OCI-LY1 (cell line): ENCODE measurements around the gene ZNF474.

Experiments used
- H2AFZ ChIP-seq: fragments of 200-600 bp; sonication (generic), shearing (Covaris generic); 2 replicates; pipeline ENCODE4 v1.6.0; 2014; ENCODE audit warnings: antibody characterized with exemption, mild to moderate bottlenecking, low read length
- H3F3A ChIP-seq: fragments of 200-600 bp; sonication (generic), shearing (Covaris generic); 2 replicates; pipeline ENCODE4 v1.6.0; 2014; ENCODE audit warnings: mild to moderate bottlenecking, antibody characterized with exemption, low read length, moderate library complexity; ENCODE audit not compliant: insufficient read depth
- H3K27ac ChIP-seq: fragments of 200-600 bp; sonication (generic); 2 replicates; pipeline ENCODE4 v1.5.1; 2014; ENCODE audit warnings: low read length, mixed run types, mild to moderate bottlenecking, low read depth; ENCODE audit not compliant: poor library complexity, severe bottlenecking
- H3K27me3 ChIP-seq: fragments of 200-600 bp; sonication (generic); 2 replicates; pipeline ENCODE4 v1.6.0; 2014; ENCODE audit warnings: antibody characterized with exemption, mild to moderate bottlenecking, low read length, moderate library complexity; ENCODE audit not compliant: insufficient read depth
- H3K36me3 ChIP-seq: fragments of 200-600 bp; sonication (generic); 2 replicates; pipeline ENCODE4 v1.6.1; 2014; ENCODE audit warnings: mild to moderate bottlenecking, antibody characterized with exemption, low read length, moderate library complexity, mixed read lengths; ENCODE audit not compliant: insufficient read depth
- H3K4me1 ChIP-seq: fragments of 200-600 bp; sonication (generic); 2 replicates; pipeline ENCODE4 v1.5.1; 2014; ENCODE audit warnings: mild to moderate bottlenecking, low read length, moderate library complexity; ENCODE audit not compliant: insufficient read depth, severe bottlenecking
- H3K4me2 ChIP-seq: fragments of 200-600 bp; sonication (generic), shearing (Covaris generic); 2 replicates; pipeline ENCODE4 v1.6.1; 2014; ENCODE audit warnings: low read length
- H3K4me3 ChIP-seq: fragments of 200-600 bp; sonication (generic); 2 replicates; pipeline ENCODE4 v1.5.1; 2014; ENCODE audit warnings: low read length, low read depth, mild to moderate bottlenecking, mixed read lengths; ENCODE audit not compliant: poor library complexity, severe bottlenecking
- H3K79me2 ChIP-seq: fragments of 200-600 bp; shearing (Covaris generic); 2 replicates; pipeline ENCODE4 v1.6.1; 2016; ENCODE audit warnings: mixed run types, low read length, mixed read lengths; ENCODE audit not compliant: insufficient read depth
- H3K9ac ChIP-seq: fragments of 200-600 bp; sonication (generic), shearing (Covaris generic); 2 replicates; pipeline ENCODE4 v1.6.1; 2014; ENCODE audit warnings: mild to moderate bottlenecking, low read length, mixed read lengths
- H3K9me2 ChIP-seq: fragments of 200-600 bp; sonication (generic), shearing (Covaris generic); 2 replicates; pipeline ENCODE4 v1.6.1; 2014; ENCODE audit warnings: low read depth, mild to moderate bottlenecking, low read length, mixed read lengths
- H3K9me3 ChIP-seq: fragments of 200-600 bp; shearing (Covaris generic); 2 replicates; pipeline ENCODE4 v1.6.1; 2014; ENCODE audit warnings: low read length, mixed read lengths
- H4K20me1 ChIP-seq: fragments of 200-600 bp; sonication (generic), shearing (Covaris generic); 2 replicates; pipeline ENCODE4 v1.6.0; 2016; ENCODE audit warnings: mild to moderate bottlenecking, low read length; ENCODE audit not compliant: insufficient read depth
- CTCF ChIP-seq: fragments of 200-600 bp; sonication (generic), shearing (Covaris generic); IDR thresholded peaks from 2 replicates; pipeline ENCODE4 v1.5.1; 2017; ENCODE audit warnings: mild to moderate bottlenecking, antibody characterized with exemption, low read length, moderate library complexity, mixed read lengths
- EZH2 ChIP-seq: fragments of 200-600 bp; sonication (generic), shearing (Covaris generic); IDR thresholded peaks from 2 replicates; pipeline ENCODE4 v1.8.0; 2017; ENCODE audit warnings: borderline replicate concordance, mixed run types, mild to moderate bottlenecking, antibody characterized with exemption, low read length, moderate library complexity, mixed read lengths

ZNF474 gene

DNA sequence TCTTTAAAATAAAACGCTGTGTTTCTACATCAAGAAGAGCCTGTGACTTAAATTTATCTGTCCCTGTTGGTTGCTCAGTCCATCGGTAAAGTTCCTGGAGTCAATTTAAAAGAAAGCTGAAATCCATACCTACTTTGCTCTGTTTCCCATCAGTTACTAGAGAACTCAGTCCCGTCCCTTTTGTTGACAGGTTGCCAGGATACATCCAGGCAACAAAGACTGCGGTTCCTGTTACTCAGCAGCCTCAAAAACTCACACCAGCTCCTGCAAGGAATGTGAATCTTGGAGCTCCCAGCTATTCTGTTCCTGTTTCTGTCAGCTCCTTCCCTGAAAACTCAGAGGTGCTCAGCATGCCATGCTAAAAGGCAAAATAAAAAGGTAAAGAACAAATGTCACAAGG, at the start of gene ZNF474:
Gene ZNF474, plus strand, starts transcription at position 241 of the 400 bp plus-strand sequence. CDS start 22,445 bp downstream, outside the sequence.
- Histone ChIP-seq H3K27ac (no peak within 1 kb of the TSS), H4K20me1 (no peaks in the 10 kb centered on the region), H3K36me3 (no peaks in the 10 kb centered on the region), H3K9ac (no peak within 1 kb of the TSS), H3K79me2 (no peaks in the 10 kb centered on the region), H3K4me1 (no peaks in the 10 kb centered on the region), H2AFZ (no peak within 1 kb of the TSS), H3F3A (no peaks in the 10 kb centered on the region), H3K4me2 (no peak within 1 kb of the TSS), H3K9me2 (no peaks in the 10 kb centered on the region), H3K27me3 (no peaks in the 10 kb centered on the region), H3K4me3 (no peak within 1 kb of the TSS), H3K9me3 (no peaks in the 10 kb centered on the region)
- no peak for TF ChIP-seq EZH2
- no peak for TF ChIP-seq CTCF

DNA sequence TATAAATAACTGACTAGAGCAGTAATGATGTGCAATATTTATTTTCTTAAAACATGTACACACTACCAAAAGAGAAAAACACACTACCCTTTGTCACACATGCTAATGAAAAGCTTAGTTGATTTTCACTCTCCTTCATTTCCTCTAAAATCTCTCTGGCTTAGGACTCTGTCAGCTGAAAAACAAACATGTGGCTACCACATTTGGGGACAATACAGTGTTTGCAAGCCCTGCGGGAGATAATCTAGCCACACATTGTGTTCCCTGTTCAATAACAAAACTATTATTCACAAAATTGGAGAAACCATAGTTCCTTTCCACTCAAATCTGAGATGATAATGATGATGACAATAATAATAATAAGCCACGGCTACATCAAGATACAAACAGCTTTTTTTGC, 47.8 kb upstream of the ZNF474 start:
- Histone ChIP-seq H4K20me1 (no peaks in the 10 kb centered on the region), H3K27ac (no peak overlapping the region), H3K27me3 (no peaks in the 10 kb centered on the region), H3K9me2 (no peaks in the 10 kb centered on the region), H3K79me2 (no peaks in the 10 kb centered on the region), H3K36me3 (no peaks in the 10 kb centered on the region), H3K4me3 (no peak overlapping the region), H3K4me1 (no peaks in the 10 kb centered on the region), H2AFZ (no peak overlapping the region), H3K4me2 (no peak overlapping the region), H3F3A (no peaks in the 10 kb centered on the region), H3K9me3 (no peaks in the 10 kb centered on the region), H3K9ac (no peak overlapping the region)
- TF ChIP-seq CTCF: no peak
- TF ChIP-seq EZH2: no peak

DNA sequence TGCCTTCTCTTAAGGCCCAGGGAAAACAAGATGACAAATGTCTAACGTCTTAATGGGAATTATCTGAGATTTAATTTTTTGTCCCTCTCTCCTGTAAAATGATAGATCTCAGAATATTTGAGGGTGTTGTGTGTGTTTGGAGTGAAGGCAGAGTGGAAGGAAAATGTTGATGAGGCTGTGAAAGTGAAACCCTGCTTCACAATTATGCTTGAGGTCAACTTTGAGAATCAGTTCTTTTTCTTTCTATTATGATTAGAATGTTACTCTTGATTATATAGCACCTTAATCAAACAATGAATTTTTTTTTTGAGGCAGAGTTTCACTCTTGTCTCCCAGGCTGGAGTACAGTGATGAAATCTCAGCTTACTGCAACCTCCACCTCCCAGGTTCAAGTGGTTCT, 45.8 kb upstream of the ZNF474 start:
- no peak for TF ChIP-seq CTCF
- TF ChIP-seq EZH2: no peak

More for the DNA sequence above, 45.8 kb upstream of the ZNF474 start:
- Histone ChIP-seq H2AFZ (no peak overlapping the region), H3F3A (no peaks in the 10 kb centered on the region), H3K4me1 (no peaks in the 10 kb centered on the region), H3K4me2 (no peak overlapping the region), H3K27ac (no peak overlapping the region), H3K27me3 (no peaks in the 10 kb centered on the region), H3K9me3 (no peaks in the 10 kb centered on the region), H3K9ac (no peak overlapping the region), H3K36me3 (no peaks in the 10 kb centered on the region), H3K4me3 (no peak overlapping the region), H3K9me2 (no peaks in the 10 kb centered on the region; the same call in 1 of the 2 replicates), H4K20me1 (no peaks in the 10 kb centered on the region), H3K79me2 (no peaks in the 10 kb centered on the region)
